ENCODE results near the gene SCO2.
A peak's percentile ranks its signal among the peaks of the same experiment; 100 is the strongest.

SCO2 gene

GRCh38 chr22:50529897-50530579 is 4.6 kb upstream of the SCO2 start, which contains the start of gene TYMP:
Gene TYMP (minus strand): TSS chr22:50530012. CDS start chr22:50529709, 303 bp downstream.
- Histone ChIP-seq H3K27ac (ENCODE audit: low read depth, low read length) (no peak within 1 kb of the TSS), H3K4me3 (ENCODE audit: low read depth, low read length) (peak within 1 kb of the TSS; percentile 65), H3K36me3 (ENCODE audit: control insufficient read depth, insufficient read depth, low read length) (no peaks in the 10 kb centered on the region), H3K9me3 (ENCODE audit: control insufficient read depth, insufficient read depth, low read length) (no peaks in the 10 kb centered on the region), H3K9ac (ENCODE audit: low read depth, low read length) (no peak within 1 kb of the TSS), H3K27me3 (ENCODE audit: control insufficient read depth, insufficient read depth, low read length) (peaks cover 72% of the 10 kb centered on the region), H3K4me1 (ENCODE audit: control insufficient read depth, insufficient read depth, low read length) (peaks cover 4% of the 10 kb centered on the region)

- Histone ChIP-seq H3K27me3 (ENCODE audit: control insufficient read depth, insufficient read depth, low read length) (peaks cover 72% of the 10 kb centered on the region), H3K27ac (ENCODE audit: low read depth, low read length) (no peak overlapping the region), H3K4me3 (ENCODE audit: low read depth, low read length) (peak overlapping the region; percentile 30; the same call in 1 of the 2 replicates), H3K9ac (ENCODE audit: low read depth, low read length) (no peak overlapping the region), H3K4me1 (ENCODE audit: control insufficient read depth, insufficient read depth, low read length) (peaks cover 4% of the 10 kb centered on the region), H3K36me3 (ENCODE audit: control insufficient read depth, insufficient read depth, low read length) (no peaks in the 10 kb centered on the region), H3K9me3 (ENCODE audit: control insufficient read depth, insufficient read depth, low read length) (no peaks in the 10 kb centered on the region)
Measured at GRCh38 chr22:50529416-50529896, 4.1 kb upstream of the SCO2 start.

- Histone ChIP-seq H3K27ac (ENCODE audit: low read depth, low read length) (no peak overlapping the region), H3K36me3 (ENCODE audit: control insufficient read depth, insufficient read depth, low read length) (peaks cover 2% of the 10 kb centered on the region), H3K9me3 (ENCODE audit: control insufficient read depth, insufficient read depth, low read length) (no peaks in the 10 kb centered on the region), H3K9ac (ENCODE audit: low read depth, low read length) (no peak overlapping the region), H3K27me3 (ENCODE audit: control insufficient read depth, insufficient read depth, low read length) (peaks cover 72% of the 10 kb centered on the region), H3K4me1 (ENCODE audit: control insufficient read depth, insufficient read depth, low read length) (peaks cover 4% of the 10 kb centered on the region), H3K4me3 (ENCODE audit: low read depth, low read length) (no peak overlapping the region)
Measured at GRCh38 chr22:50528682-50529415, 3.5 kb upstream of the SCO2 start.

- Histone ChIP-seq H3K9ac (ENCODE audit: low read depth, low read length) (no peak overlapping the region), H3K9me3 (ENCODE audit: control insufficient read depth, insufficient read depth, low read length) (no peaks in the 10 kb centered on the region), H3K27me3 (ENCODE audit: control insufficient read depth, insufficient read depth, low read length) (peaks cover 65% of the 10 kb centered on the region), H3K27ac (ENCODE audit: low read depth, low read length) (no peak overlapping the region), H3K36me3 (ENCODE audit: control insufficient read depth, insufficient read depth, low read length) (peaks cover 10% of the 10 kb centered on the region), H3K4me3 (ENCODE audit: low read depth, low read length) (no peak overlapping the region), H3K4me1 (ENCODE audit: control insufficient read depth, insufficient read depth, low read length) (peaks cover 4% of the 10 kb centered on the region)
Measured at GRCh38 chr22:50527921-50528681, 2.7 kb upstream of the SCO2 start.

GRCh38 chr22:50526834-50527801 is 1.7 kb upstream of the SCO2 start:
- Histone ChIP-seq H3K36me3 (ENCODE audit: control insufficient read depth, insufficient read depth, low read length) (peaks cover 19% of the 10 kb centered on the region), H3K27me3 (ENCODE audit: control insufficient read depth, insufficient read depth, low read length) (peaks cover 55% of the 10 kb centered on the region), H3K9me3 (ENCODE audit: control insufficient read depth, insufficient read depth, low read length) (no peaks in the 10 kb centered on the region), H3K9ac (ENCODE audit: low read depth, low read length) (no peak overlapping the region), H3K4me3 (ENCODE audit: low read depth, low read length) (peak overlapping the region; percentile 87; the same call in 1 of the 2 replicates), H3K4me1 (ENCODE audit: control insufficient read depth, insufficient read depth, low read length) (peaks cover 4% of the 10 kb centered on the region), H3K27ac (ENCODE audit: low read depth, low read length) (no peak overlapping the region)

- H3K9ac ChIP-seq (ENCODE audit: low read depth, low read length): peak overlapping the region; percentile 1; the same call in 1 of the 2 replicates
- peaks cover 4% of the 10 kb centered on the region for H3K4me1 ChIP-seq (ENCODE audit: control insufficient read depth, insufficient read depth, low read length)
- H3K9me3 ChIP-seq (ENCODE audit: control insufficient read depth, insufficient read depth, low read length): no peaks in the 10 kb centered on the region
- H3K27me3 ChIP-seq (ENCODE audit: control insufficient read depth, insufficient read depth, low read length): peaks cover 47% of the 10 kb centered on the region
- peak overlapping the region; percentile 87 for H3K4me3 ChIP-seq (ENCODE audit: low read depth, low read length)
- peak overlapping the region; percentile 91 for H3K27ac ChIP-seq (ENCODE audit: low read depth, low read length)
- peaks cover 28% of the 10 kb centered on the region for H3K36me3 ChIP-seq (ENCODE audit: control insufficient read depth, insufficient read depth, low read length)
Measured at GRCh38 chr22:50526108-50526833, 873 bp upstream of the SCO2 start.

- H3K9ac ChIP-seq (ENCODE audit: low read depth, low read length): peak overlapping the region; percentile 1; the same call in 1 of the 2 replicates
- peaks cover 33% of the 10 kb centered on the region for H3K36me3 ChIP-seq (ENCODE audit: control insufficient read depth, insufficient read depth, low read length)
- peaks cover 4% of the 10 kb centered on the region for H3K4me1 ChIP-seq (ENCODE audit: control insufficient read depth, insufficient read depth, low read length)
- H3K27ac ChIP-seq (ENCODE audit: low read depth, low read length): peak overlapping the region; percentile 91
- peak overlapping the region; percentile 87 for H3K4me3 ChIP-seq (ENCODE audit: low read depth, low read length)
- H3K9me3 ChIP-seq (ENCODE audit: control insufficient read depth, insufficient read depth, low read length): no peaks in the 10 kb centered on the region
- H3K27me3 ChIP-seq (ENCODE audit: control insufficient read depth, insufficient read depth, low read length): peaks cover 42% of the 10 kb centered on the region
Measured at GRCh38 chr22:50525858-50526107, 385 bp upstream of the SCO2 start.

GRCh38 chr22:50524676-50525103 is 708 bp downstream of the SCO2 start:
- Histone ChIP-seq H3K27ac (ENCODE audit: low read depth, low read length) (peak overlapping the region; percentile 91), H3K4me3 (ENCODE audit: low read depth, low read length) (peak overlapping the region; percentile 87), H3K4me1 (ENCODE audit: control insufficient read depth, insufficient read depth, low read length) (peaks cover 4% of the 10 kb centered on the region; the same call in 1 of the 2 replicates), H3K27me3 (ENCODE audit: control insufficient read depth, insufficient read depth, low read length) (peaks cover 31% of the 10 kb centered on the region), H3K9ac (ENCODE audit: low read depth, low read length) (peak overlapping the region; percentile 62; the same call in 1 of the 2 replicates), H3K36me3 (ENCODE audit: control insufficient read depth, insufficient read depth, low read length) (peaks cover 34% of the 10 kb centered on the region), H3K9me3 (ENCODE audit: control insufficient read depth, insufficient read depth, low read length) (no peaks in the 10 kb centered on the region)

GRCh38 chr22:50523806-50524675 is 1.4 kb downstream of the SCO2 start:
- Histone ChIP-seq H3K27me3 (ENCODE audit: control insufficient read depth, insufficient read depth, low read length) (peaks cover 25% of the 10 kb centered on the region), H3K4me3 (ENCODE audit: low read depth, low read length) (peak overlapping the region; percentile 87), H3K9me3 (ENCODE audit: control insufficient read depth, insufficient read depth, low read length) (no peaks in the 10 kb centered on the region), H3K9ac (ENCODE audit: low read depth, low read length) (no peak overlapping the region), H3K36me3 (ENCODE audit: control insufficient read depth, insufficient read depth, low read length) (peaks cover 40% of the 10 kb centered on the region), H3K4me1 (ENCODE audit: control insufficient read depth, insufficient read depth, low read length) (peaks cover 4% of the 10 kb centered on the region; the same call in 1 of the 2 replicates), H3K27ac (ENCODE audit: low read depth, low read length) (no peak overlapping the region)

Data from HUES48 (cell line).